DMS114 treated with DMSO at 0.1 percent for 48 hours (cell line): ENCODE measurements around the gene GPATCH4.
"Not testable (repeated sequence)": the region's sequence is repeated elsewhere in the genome, so short reads cannot be mapped to it uniquely, and the experiment has no call there.

ENCODE experiments used
- DNase-seq: peaks from one replicate; lab custom pipeline; 2025; ENCODE audit not compliant: unreplicated experiment; lab: John Stamatoyannopoulos, UW

GPATCH4 gene

DNA sequence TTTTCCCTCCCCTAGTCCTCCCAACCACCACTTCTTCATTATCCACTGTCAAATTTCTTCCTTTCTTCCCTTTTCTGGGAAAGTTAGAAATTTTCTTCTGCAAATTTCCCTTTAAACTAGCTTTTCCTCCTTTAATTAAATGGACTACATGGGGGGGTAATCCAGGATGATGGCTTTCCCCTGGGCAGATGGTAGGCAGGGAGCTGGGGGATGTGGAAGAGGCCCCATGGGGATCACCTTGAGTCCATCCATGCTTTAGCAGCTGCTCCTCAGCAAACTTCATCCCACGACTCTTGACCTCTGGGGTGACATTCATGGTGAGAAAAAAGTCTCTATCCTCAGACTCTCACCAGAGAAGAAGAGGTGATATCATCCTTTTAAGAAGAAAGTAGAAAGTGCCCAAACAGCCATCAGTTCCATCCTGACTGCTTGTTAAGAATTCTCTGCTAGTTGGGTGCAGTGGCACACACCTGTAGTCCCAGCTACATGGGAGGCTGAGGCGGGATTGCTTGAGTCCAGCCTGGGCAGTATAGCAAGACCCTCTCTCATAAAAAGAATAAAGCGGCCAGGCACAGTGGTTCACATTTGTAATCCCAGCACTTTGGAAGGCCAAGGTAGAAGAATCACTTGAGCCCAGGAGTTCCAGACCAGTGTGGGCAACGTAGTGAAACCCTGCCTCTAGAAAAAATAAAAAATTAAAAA is 2.4 kb downstream of the GPATCH4 start:
- no peak for DNase-seq

DNA sequence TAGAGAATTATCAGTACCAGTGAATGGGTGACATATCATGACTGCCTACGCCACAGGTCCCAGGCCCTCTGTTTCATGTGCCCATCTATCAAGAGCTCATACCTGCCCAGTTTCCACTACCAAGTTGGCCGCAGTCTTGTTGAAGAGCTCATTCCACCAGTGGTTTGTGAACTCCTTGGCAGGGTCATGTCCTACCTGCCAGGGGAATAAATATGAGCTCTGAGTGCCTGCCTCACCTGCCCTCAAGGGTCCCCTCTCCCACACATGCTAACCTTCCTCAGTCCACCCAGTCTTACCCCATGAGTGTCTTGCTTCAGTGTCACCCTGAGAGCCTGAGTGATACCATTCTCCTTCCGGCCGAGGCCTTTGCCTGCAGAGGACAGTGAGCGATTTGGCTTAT is 3.2 kb downstream of the GPATCH4 start:
- DNase-seq: no peak

DNA sequence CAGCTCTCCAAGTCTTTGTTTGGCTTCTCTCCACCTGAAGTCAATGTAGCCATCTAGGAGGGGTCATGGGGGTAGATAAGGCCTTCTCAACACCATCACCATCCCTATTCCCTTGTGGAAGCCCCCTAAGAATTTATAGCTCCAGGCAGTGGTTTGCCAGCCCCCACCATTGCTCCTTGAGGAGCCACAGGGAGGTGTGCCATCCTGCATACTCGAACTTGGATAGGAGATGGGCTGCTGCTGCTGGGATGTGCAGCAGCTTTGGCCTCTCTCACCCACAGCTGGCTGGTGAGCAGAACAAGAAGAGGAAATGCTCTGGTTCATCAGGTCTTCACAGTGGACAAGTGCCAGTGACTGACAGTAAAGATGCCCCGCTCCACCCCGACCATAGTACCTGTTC is 4.9 kb downstream of the GPATCH4 start:
- no peak for DNase-seq

DNA sequence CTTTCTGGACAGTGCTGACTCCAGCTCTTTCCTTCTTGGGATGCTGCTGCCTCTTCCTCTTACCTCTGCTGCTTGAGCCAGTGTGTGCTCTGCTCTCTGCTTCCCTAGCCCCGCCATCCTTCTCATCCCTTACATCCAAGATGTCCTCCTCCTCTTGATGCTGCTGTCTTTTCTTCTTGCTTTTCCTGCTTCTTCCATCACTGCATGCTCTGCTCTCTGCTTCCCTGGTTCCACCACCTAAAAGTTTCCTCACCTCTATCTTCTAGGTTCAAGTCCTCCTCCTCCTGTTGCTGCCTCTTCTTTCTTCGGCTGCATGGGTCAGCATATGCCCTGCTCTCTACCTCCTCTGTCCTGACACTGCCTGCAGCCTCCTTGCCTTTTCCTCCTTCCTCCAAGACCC is 6.3 kb downstream of the GPATCH4 start:
- DNase-seq: no peak

DNA sequence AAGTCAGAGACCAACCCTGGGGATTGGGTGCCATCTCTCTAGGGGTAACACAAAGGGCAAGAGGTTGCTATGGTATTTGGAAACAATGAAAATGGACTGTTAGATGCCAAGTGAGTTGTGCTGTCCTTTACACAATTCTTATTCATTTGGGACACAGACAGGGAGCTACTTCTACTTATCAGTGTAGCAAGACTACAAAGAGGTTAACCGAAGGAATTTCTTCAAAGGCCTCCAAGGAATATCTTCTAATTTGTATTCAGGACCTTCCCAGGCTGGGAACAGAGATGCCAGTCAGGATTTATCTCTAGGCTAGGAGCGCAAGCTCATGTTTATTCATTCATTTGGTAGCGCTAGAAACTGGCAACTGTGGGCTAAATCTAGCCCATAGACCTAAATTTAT is 7.1 kb downstream of the GPATCH4 start:
- DNase-seq: no peak

DNA sequence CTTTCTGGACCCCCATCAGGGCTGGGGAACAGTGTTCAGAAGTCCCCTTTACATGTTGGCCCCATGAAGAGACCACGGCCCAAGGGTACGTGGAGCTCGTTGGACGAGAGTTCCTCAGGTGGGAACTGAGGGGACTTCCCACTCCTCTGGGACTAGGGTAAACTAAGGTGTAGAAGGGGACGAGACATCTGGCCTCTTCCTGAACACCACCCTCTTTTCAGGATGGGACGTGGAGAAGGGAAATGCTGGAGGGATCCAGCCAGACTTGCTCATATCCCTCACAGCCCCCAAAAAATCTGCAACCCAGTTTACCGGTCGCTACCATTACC is 7.7 kb downstream of the GPATCH4 start:
- DNase-seq: no peak

DNA sequence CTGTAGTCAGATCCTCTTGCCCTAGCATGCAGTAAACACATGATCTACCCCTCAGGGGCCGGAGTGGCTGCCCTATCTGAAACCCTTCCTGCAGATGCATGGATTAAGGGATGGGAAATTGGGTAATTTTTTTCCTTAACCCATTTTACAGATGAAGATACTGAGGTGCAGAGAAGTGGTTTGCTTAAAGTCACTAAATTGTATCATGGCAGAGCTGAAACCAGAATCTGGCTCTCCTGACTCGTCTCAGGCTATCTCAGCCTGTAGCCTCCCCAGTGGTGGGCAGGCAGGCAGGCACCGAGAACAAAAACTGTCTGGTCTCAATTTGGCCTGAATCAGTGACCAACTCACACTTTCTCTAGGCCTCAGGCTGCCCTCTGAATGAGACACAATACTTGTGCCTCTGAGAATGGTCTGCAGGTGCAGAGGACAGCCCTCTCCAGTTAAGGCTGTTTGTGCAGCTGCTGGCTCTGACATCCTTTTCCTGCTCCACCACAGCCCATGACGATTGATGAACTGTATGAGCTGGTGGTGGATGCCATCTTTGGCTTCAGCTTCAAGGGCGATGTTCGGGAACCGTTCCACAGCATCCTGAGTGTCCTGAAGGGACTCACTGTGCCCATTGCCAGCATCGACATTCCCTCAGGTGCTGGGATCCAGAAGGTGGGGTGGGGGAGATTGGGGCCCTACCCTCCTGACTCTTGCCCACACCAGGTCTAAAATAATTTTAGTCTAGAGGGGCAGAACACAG is 8.2 kb downstream of the GPATCH4 start:
- DNase-seq: peak; percentile 32

DNA sequence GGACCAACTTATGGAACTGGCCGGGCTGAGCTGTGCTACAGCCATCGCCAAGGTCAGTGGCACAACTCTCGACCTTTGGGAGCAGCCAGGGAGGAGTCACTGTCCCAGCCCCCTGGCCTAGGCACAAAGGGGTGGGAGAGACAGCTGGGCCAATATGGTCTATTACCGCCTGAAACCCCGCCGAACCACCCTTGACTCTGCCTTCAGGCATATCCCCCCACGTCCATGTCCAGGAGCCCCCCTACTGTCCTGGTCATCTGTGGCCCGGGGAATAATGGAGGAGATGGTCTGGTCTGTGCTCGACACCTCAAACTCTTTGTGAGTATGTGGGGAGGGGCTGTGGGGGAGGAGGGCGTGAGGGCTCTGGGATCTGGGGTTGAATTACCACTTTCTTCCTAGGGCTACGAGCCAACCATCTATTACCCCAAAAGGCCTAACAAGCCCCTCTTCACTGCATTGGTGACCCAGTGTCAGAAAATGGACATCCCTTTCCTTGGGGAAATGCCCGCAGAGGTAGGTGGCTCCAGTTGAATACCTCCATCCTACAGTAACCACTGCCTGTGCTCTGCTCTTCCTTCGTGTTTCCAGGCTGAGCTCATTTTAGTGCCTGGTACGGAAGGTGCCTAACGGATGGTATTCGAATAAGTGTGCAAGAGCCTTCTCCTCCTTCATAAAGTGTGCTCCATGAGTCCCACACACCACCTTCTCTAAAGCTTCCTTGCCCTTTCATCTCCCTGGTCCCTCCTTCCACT is 8.9 kb downstream of the GPATCH4 start:
- no peak for DNase-seq

DNA sequence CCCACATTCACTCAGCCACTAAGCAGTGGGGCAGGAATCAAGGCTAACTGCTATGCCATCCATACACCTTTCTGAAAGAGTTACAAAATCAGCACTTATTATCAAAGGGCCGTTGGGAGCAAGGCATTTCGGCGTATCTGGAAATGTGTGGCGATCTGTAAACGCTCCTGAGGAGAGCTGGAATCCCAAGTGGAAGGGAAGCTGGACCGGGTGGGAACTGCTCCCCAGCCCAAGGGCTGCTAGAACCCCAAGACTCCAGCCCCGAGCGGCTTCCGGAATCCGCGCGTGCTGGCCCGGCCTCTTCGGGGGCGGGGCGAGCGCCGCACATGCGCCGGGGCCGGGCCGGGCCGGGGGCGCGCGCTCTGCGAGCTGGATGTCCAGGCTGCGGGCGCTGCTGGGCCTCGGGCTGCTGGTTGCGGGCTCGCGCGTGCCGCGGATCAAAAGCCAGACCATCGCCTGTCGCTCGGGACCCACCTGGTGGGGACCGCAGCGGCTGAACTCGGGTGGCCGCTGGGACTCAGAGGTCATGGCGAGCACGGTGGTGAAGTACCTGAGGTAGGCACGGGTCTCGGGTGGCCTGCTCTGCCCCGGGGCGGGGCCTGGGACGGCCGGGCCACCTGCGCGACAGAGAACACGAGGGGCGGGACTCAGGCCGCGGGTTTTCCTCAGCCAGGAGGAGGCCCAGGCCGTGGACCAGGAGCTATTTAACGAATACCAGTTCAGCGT is 9.7 kb downstream of the GPATCH4 start, which contains the start of gene NAXE:
Gene NAXE, plus strand, starts transcription at position 345 of the 726 bp plus-strand sequence. Its CDS starts 29 bp downstream, at position 374.
- peak; percentile 60 for DNase-seq

DNA sequence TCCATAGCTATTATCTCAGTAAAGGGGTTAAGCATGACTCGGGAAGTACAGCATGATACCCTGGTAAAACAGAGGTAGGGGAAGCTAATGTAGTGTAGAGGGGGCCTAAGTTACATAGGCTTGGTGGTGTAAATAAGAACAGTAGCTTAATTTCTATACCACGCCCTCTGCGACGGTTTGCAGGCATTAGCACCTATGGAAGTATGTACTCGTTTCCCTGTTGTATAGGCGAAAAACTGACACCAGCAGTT is 10.2 kb downstream of the GPATCH4 start:
- peak; percentile 60 for DNase-seq

DNA sequence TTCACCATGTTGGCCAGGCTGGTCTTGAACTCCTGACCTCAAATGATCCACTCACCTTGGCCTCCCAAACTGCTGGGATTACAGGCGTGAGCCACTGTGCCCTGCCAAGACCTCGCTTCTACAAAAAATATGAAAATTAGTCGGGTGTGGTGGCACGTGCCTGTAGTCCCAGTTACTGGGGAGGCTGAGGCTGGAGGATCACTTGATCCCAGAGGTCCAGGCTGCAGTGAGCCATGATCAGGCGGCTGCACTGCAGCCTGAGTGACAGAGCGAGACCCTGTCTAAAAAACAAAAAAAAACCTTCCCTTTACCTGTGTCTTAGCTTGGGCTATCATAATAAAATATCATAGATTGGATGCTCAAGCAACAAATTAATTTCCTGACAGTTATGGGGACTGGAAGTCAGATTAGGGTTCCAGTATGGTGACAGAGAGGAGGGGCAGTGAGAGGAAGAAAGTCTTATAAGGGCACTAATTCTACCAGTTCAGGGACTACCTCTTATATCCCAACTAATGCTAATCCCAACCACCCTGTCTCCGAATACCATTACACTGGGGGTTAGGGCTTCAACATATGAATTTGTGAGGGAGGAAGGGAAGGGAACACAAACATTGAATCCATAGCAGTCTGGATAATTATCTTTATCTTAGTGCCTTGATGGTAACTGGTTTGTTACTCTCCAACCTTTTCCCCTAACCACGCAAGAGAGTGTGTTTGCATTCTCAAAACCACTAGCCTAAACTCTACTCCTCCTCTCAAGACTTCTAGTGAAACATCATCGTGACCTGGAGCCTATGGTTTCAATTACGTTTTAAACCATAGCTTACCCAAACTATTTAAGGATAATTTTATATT is 10.7 kb downstream of the GPATCH4 start:
- DNase-seq: no peak

DNA sequence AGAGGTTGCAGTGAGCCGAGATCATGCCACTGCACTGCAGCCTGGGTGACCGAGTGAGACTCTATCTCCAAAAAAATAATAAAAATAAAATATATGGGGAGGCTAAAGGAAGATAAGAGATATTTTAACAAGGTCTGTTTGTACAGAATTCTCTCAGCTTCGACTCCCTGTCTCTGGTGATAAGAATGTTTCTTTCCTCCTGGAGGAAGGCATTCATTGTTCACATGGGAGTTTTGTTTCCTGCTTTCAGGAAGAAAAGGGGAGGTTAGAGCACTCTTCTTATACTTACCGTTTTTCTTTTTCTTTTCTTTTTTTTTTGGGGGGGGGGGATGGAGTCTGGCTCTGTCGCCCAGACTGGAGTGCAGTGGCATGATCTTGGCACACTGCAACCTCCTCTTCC is 11.7 kb downstream of the GPATCH4 start:
- no peak for DNase-seq

DNA sequence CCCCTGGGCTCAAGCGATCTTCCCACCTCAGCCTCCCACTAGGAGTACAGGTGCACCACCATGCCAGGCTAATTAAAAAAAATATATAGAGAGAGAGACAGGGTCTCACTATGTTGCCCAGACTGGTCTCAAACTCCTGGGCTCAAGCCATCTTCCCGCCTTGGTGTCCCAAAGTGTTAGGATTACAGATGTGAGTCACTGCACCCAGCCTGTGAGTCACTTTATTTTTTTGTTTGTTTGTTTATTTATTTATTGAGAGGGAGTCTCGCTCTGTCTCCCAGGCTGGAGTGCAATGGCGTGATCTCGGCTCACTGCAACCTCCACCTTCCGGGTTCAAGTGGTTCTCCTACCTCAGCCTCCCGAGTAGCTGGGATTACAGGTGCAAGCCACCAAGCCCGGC is 13.4 kb downstream of the GPATCH4 start:
- not testable (repeated sequence) for DNase-seq

DNA sequence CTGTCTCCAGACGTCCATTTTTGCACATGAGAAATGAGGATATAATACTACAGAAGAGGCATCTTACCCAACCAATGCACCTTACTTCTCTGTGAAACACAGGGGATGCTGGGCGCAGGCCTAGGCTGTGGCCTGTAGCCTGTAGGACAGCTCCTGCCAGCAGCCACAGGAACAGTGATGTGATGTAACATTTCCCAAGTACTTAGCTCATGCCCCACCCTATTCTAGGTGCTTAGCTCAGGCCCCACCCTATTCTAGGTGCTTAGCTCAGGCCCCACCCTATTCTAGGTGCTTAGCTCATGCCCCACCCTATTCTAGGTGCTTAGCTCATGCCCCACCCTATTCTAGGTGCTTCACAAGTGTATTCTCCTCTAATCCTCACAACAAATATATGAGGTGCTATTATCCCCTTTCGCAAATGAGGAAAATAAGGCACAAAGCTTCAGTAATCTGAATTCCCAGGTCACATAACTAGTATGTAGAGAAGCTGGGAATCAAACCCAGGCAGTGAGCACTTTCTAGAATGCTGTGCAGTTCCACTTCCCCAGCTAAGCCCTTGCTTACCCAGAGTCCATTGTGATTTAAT is 14.3 kb downstream of the GPATCH4 start:
- no peak for DNase-seq

DNA sequence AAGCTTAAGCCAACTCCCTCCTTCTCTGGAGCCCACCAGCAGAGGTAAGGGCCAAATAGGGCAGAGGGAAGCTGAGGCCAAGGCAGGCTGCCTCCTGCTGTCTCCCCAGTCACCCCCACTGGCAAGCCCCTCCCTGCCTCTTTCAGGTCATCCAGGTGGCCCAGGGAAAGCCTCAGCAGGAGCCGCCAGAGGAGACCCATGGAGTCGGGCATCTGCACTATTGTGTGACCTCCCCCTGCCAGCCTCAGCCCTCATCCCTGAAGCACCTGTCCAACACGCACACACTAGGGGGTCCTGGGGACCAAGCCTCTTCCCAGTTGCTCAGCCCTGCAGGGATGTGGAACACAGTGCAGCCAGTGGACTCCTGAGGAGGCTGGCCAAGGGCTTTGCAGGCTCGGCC is 15.0 kb downstream of the GPATCH4 start:
- no peak for DNase-seq

DNA sequence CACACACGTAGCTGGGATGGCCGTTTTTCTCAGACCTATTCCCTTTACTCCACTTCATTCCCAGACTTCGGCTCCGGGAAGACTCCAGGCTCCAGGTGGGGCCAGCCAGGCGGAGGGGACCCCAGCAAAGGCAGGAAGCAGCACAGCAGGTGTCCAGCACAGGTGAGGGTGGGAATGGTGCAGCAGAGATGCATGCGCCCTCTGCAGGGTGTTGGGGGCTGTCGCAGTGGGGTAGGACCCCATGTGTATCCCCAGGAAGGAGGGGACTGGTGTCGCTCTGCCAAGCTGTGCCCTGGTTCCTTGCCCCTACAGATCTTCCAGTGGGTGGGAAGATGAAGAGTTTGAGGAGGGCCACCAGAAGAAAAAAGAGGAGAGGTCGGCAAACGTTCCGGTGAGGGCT is 16.5 kb downstream of the GPATCH4 start:
- no peak for DNase-seq

DNA sequence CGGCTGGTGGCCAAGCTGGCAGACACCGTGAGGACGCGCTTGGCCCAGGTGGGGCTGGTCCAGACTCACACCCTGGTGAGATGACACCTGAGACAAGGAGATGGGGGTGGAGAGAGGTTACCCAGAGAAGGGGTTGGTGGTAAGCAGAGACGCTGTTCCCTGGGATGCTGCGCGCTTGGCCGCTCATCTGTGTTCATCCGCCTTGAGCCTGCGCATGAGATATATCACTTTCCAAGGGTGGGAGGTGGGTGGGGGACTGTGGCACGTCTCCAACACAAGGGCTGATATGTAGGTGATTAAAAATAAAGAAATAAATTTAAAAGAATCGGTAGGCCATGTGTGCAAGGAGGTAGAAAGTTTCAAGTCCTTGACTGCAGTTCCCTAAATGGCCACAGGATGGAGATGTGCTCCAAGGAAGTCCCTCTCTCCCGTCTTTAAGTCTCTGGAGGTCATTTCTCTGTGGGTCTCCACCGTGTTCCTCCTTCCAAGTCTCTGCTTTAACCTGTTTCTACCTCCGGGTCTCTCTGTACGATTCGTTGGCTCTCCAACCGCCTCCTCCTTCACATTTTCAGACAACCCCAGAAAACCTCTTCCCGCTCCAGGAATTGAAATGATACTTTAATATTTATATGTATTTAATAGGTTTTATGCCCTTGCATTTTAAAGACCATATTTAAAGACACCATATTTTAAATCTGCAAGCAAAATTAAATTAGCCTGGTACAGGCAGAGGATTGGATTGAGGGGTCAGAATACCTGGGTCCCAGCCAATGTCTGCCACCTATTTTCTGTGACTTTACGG is 17.3 kb downstream of the GPATCH4 start:
- peak; percentile 87 for DNase-seq

DNA sequence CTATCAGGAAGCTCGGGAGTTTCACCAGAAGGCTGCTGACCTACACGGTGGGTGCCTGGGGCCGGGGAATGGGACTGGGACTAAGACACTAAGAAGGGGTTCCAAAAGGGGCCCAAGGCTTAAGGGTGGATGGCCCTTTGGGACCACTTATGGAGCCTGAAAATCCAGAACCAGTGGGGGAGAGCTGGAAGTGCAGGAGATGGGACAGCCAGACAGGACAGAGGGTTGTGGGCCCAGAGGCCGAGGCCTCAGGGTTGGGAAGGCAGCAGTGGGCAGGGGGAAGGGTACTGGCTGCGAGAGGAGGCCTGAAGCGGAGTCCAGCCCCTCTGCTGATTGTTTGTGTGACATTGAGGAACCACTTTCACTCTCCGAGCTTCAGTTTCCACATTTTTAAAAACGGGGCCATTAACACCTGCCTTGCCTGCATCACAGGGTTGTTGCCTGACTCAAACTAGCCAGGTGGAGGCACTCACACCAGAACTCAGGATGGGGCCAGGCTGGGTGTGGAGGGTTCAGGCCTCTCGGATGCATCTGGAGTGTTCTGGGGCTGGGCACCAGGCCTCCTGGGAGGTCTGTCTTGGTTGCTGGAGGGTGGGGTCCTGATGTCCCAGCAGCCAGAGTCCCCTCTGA is 18.8 kb downstream of the GPATCH4 start:
- DNase-seq: no peak
